ENCODE results near the gene ADAM10.

Gene ADAM10

DNA sequence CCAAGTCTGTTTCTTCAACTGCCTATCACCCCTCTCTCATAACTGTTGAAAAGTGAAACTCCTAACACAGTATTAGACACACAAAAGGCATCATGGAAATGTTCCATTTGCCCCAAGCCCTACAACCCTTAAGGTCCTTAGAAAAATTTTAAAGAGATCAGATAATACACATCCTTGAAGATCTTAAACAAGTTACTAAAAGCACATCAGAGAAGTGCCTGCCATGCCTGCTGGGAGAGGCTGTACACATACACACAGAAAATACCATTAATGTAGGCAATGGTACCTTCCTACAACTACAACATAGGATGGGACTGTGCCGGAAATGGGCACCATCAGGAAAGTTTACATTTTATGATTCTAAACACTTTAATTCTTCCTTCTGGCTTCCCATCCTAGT lies 3.3 kb downstream of the ADAM10 start:
- no peaks in the 10 kb centered on the region for H3K9me3 Mint-ChIP-seq
- peaks cover 22% of the 10 kb centered on the region for H3K36me3 Mint-ChIP-seq (ENCODE audit: low read depth)
- no peak overlapping the region for H3K27ac Mint-ChIP-seq
- intact Hi-C loops (cut with micrococcal nuclease), result no loop called here
- peaks cover 47% of the 10 kb centered on the region for H3K4me1 Mint-ChIP-seq (ENCODE audit: low read depth)
- no peak overlapping the region for H3K4me3 Mint-ChIP-seq
- H3K27me3 Mint-ChIP-seq, result no peaks in the 10 kb centered on the region

- intact Hi-C loops (cut with micrococcal nuclease), result no loop called here
- Mint-ChIP-seq H3K27ac (no peak overlapping the region), H3K9me3 (no peaks in the 10 kb centered on the region), H3K4me1 (ENCODE audit: low read depth) (peaks cover 59% of the 10 kb centered on the region), H3K27me3 (no peaks in the 10 kb centered on the region), H3K4me3 (no peak overlapping the region), H3K36me3 (ENCODE audit: low read depth) (peaks cover 2% of the 10 kb centered on the region)
Measured at GRCh38 chr15:58742819-58743502, 6.5 kb downstream of the ADAM10 start.

GRCh38 chr15:58742022-58742813 lies 7.3 kb downstream of the ADAM10 start:
- Mint-ChIP-seq H3K9me3 (no peaks in the 10 kb centered on the region), H3K36me3 (ENCODE audit: low read depth) (no peaks in the 10 kb centered on the region), H3K4me3 (no peak overlapping the region), H3K27me3 (no peaks in the 10 kb centered on the region), H3K27ac (peak overlapping the region; percentile 40), H3K4me1 (ENCODE audit: low read depth) (peaks cover 60% of the 10 kb centered on the region)
- intact Hi-C loops (cut with micrococcal nuclease), result no loop called here

DNA sequence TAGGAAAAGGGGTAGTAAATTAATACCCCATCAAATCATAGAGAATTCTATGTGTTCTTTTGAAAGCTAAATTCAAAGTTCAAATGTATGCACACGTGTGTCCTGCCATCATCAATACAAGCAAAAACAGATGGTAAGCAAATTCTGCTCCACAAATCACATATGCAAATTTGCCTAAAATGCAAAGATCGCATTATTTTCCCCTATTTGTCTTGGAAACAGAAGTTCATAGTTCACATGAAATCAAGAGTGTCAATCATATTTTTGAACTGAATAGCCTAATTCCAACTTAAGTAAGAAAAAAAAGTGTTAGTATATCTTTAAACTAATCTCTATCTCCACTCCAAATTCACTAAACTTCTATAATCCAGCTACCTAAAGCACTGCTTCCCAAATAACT lies 8.5 kb downstream of the ADAM10 start:
- Mint-ChIP-seq H3K4me1 (ENCODE audit: low read depth) (peaks cover 59% of the 10 kb centered on the region), H3K27ac (peak overlapping the region; percentile 40), H3K27me3 (no peaks in the 10 kb centered on the region), H3K4me3 (no peak overlapping the region), H3K9me3 (no peaks in the 10 kb centered on the region), H3K36me3 (ENCODE audit: low read depth) (no peaks in the 10 kb centered on the region)
- intact Hi-C loops (cut with micrococcal nuclease), result no loop called here

GRCh38 chr15:58740436-58740835 lies 9.1 kb downstream of the ADAM10 start:
- intact Hi-C loops (cut with micrococcal nuclease), result no loop called here
- H3K36me3 Mint-ChIP-seq (ENCODE audit: low read depth), result no peaks in the 10 kb centered on the region
- no peak overlapping the region for H3K4me3 Mint-ChIP-seq
- peaks cover 59% of the 10 kb centered on the region for H3K4me1 Mint-ChIP-seq (ENCODE audit: low read depth)
- H3K27me3 Mint-ChIP-seq, result no peaks in the 10 kb centered on the region
- H3K9me3 Mint-ChIP-seq, result no peaks in the 10 kb centered on the region
- H3K27ac Mint-ChIP-seq, result peak overlapping the region; percentile 66

DNA sequence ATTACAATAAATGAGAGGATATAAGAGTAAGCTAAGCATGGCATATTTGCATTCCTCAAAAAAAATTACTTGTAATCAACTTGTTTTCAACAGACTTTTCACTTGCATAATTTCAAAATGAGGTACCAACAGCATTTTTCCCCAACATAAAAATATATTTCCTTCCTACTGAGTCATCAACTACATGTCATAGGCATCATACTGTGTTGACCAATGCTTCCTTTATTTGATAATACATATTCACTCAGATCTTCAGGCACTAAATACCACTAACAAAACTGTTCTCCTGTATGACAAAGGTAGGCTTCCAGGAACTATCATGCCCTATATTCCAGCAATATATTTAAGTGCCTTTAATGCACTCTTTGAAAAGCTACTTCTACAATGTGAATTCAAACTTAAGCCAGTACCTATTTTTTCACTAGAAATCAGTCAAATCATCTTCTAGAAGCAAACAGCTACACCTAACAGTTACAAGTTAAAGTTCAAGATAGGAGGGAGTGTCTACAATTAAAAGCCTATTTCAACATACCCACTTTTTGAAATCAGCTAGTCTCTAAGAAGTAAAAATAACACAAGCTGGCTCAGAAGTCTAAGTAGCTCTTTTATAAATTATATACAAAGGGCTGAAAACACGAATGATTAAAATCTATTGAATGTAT lies 11.3 kb downstream of the ADAM10 start:
- H3K36me3 Mint-ChIP-seq (ENCODE audit: low read depth), result no peaks in the 10 kb centered on the region
- intact Hi-C loops (cut with micrococcal nuclease), result no loop called here
- peak overlapping the region; percentile 40 for H3K27ac Mint-ChIP-seq
- H3K9me3 Mint-ChIP-seq, result no peaks in the 10 kb centered on the region
- no peaks in the 10 kb centered on the region for H3K27me3 Mint-ChIP-seq
- H3K4me3 Mint-ChIP-seq, result no peak overlapping the region
- peaks cover 62% of the 10 kb centered on the region for H3K4me1 Mint-ChIP-seq (ENCODE audit: low read depth)

DNA sequence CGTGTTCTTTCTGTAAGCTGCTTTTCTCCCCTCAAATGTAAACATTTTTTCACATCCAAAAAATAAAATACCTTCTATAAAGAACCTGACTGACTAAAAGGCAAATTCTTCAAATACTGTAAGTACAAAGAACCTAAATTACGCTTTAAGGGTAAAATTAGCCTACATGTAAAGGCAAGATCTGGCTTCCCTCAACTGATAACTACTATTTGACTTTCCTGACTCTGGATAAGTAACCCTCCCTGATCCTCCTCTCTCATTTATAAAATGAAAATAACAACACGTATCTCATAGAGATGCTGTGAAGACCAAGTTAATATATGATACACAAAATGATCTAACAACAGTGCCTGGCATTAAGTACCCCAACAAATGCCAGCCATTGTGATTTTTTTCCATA lies 12.2 kb downstream of the ADAM10 start:
- H3K27ac Mint-ChIP-seq, result no peak overlapping the region
- no peak overlapping the region for H3K4me3 Mint-ChIP-seq

GRCh38 chr15:58736018-58736643 lies 13.4 kb downstream of the ADAM10 start:
- no peak overlapping the region for H3K27ac Mint-ChIP-seq
- no peaks in the 10 kb centered on the region for H3K36me3 Mint-ChIP-seq (ENCODE audit: low read depth)
- no peaks in the 10 kb centered on the region for H3K9me3 Mint-ChIP-seq
- no peaks in the 10 kb centered on the region for H3K27me3 Mint-ChIP-seq
- no peak overlapping the region for H3K4me3 Mint-ChIP-seq
- peaks cover 62% of the 10 kb centered on the region for H3K4me1 Mint-ChIP-seq (ENCODE audit: low read depth)
- intact Hi-C loops (cut with micrococcal nuclease), result no loop called here

More for the DNA sequence above, 12.2 kb downstream of the ADAM10 start:
- Mint-ChIP-seq H3K36me3 (ENCODE audit: low read depth) (no peaks in the 10 kb centered on the region), H3K4me1 (ENCODE audit: low read depth) (peaks cover 62% of the 10 kb centered on the region), H3K27me3 (no peaks in the 10 kb centered on the region), H3K9me3 (no peaks in the 10 kb centered on the region)
- intact Hi-C loops (cut with micrococcal nuclease), result no loop called here

- intact Hi-C loops (cut with micrococcal nuclease), result no loop called here
- Mint-ChIP-seq H3K27ac (no peak overlapping the region), H3K9me3 (no peaks in the 10 kb centered on the region), H3K4me3 (no peak overlapping the region), H3K4me1 (ENCODE audit: low read depth) (peaks cover 63% of the 10 kb centered on the region), H3K27me3 (no peaks in the 10 kb centered on the region), H3K36me3 (ENCODE audit: low read depth) (no peaks in the 10 kb centered on the region)
Measured at GRCh38 chr15:58734859-58735258, 14.6 kb downstream of the ADAM10 start.

DNA sequence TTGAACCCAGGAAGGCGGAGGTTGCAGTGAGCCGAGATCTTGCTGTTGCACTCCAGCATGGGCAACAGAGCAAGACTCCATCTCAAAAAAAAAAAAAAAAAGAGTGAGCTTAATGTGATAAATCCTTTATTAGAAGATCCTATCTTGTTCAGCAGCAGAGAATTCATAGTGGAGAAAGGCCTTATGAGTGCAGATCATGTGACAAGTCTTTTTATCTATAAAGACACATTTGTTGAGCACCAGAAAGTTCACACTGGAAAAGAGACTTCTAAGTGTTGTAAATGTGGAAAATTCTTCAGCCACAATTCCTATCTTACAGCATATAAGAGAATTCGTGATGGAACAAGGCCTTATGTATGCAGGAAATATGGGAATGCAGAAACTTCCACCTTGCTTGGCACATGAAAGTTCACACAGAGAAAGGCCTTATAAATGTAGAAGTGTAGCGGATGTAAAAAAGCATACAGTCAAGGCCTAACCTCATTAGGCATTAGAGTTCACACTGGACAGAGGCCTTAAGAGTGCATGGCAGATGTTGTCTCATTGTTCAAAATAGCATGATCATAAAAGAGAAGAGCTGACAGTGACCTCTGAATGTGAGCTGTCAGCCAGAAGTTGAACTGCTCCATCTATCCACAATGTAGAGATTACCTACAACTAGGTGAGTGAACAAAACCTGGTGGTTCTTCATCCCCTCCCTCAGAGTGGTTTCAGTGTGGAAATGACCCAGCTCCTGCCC lies 16.7 kb downstream of the ADAM10 start:
- H3K27ac Mint-ChIP-seq, result peak overlapping the region; percentile 80

DNA sequence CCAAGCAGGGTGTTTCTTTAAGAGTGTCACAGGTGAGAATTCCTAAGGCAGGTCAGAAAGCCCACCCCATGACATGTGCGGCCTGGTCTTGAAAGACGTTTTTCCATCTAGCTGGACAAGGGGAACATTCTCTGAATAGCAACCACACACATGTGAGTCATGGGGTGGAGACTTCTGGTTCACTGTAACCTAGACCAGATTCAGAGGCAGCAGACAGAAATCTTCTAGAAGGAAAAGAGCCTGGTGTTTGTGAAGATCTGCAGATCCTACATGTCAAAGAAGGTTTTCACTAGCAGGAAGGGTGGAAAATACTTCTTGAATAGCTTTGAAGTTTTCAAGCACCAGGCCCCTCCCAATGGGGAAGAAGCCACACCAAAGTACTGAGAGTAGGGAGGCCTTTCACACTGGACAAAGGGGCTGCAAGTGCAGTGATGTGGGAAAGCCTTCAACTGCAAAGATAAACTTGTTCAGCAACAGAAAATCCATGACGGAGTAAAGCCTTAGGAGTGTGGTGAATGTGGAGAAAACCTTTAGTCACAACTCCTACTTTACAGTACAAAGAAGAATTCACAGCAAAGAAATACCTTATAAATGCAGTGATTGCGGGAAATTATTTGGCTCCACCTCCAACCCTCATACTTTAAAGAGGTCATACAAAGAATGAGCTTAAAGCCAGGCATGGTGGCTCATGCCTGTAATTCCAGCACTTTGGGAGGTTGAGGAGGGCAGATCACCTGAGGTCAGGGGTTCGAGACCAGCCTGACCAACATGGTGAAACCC lies 17.6 kb downstream of the ADAM10 start:
- H3K4me1 Mint-ChIP-seq (ENCODE audit: low read depth), result peaks cover 47% of the 10 kb centered on the region
- peak overlapping the region; percentile 17 for H3K4me3 Mint-ChIP-seq
- peak overlapping the region; percentile 80 for H3K27ac Mint-ChIP-seq
- H3K9me3 Mint-ChIP-seq, result no peaks in the 10 kb centered on the region
- no peaks in the 10 kb centered on the region for H3K36me3 Mint-ChIP-seq (ENCODE audit: low read depth)
- intact Hi-C loops (cut with micrococcal nuclease), result no loop called here
- H3K27me3 Mint-ChIP-seq, result no peaks in the 10 kb centered on the region

More for the DNA sequence above, 16.7 kb downstream of the ADAM10 start:
- H3K36me3 Mint-ChIP-seq (ENCODE audit: low read depth), result no peaks in the 10 kb centered on the region
- H3K4me1 Mint-ChIP-seq (ENCODE audit: low read depth), result peaks cover 48% of the 10 kb centered on the region
- no peaks in the 10 kb centered on the region for H3K27me3 Mint-ChIP-seq
- intact Hi-C loops (cut with micrococcal nuclease), result no loop called here
- H3K9me3 Mint-ChIP-seq, result no peaks in the 10 kb centered on the region
- H3K4me3 Mint-ChIP-seq, result no peak overlapping the region

DNA sequence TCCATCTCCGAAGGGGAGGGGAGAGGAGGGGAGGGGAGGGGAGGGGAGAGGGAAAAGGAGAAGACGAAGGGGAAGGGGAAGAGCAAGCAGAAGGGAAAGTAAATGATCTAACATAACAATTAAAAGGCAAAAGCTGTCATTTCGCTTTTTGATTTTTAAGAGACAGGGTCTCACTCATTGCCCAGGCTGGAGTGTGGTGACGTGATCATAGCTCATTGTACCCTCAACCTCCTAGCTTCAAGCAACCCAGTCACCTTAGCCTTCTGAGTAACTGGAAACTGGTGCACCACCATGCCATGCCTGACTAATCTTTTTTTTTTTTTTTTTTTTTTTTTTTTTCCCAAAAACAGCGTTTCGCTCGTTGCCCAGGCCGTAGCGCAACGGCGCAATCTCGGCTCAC lies 22.6 kb downstream of the ADAM10 start:
- Mint-ChIP-seq H3K27ac (no peak overlapping the region), H3K4me3 (no peak overlapping the region), H3K27me3 (no peaks in the 10 kb centered on the region), H3K36me3 (ENCODE audit: low read depth) (no peaks in the 10 kb centered on the region), H3K9me3 (no peaks in the 10 kb centered on the region), H3K4me1 (ENCODE audit: low read depth) (peaks cover 41% of the 10 kb centered on the region)
- intact Hi-C loops (cut with micrococcal nuclease), result no loop called here

GRCh38 chr15:58724466-58724865 lies 25.0 kb downstream of the ADAM10 start:
- Mint-ChIP-seq H3K27me3 (no peaks in the 10 kb centered on the region), H3K4me3 (no peak overlapping the region), H3K27ac (peak overlapping the region; percentile 49), H3K4me1 (ENCODE audit: low read depth) (peaks cover 31% of the 10 kb centered on the region), H3K36me3 (ENCODE audit: low read depth) (no peaks in the 10 kb centered on the region), H3K9me3 (no peaks in the 10 kb centered on the region)
- intact Hi-C loops (cut with micrococcal nuclease), result no loop called here

All from dendritic cell treated with granulocyte-macrophage colony-stimulating factor and Interleukin-4, amounts not matched to agents 40 ng/mL and 50 ng/mL, for 4 days (primary cell).